Activated CD8-positive, alpha-beta memory T cell treated with anti-CD3 and anti-CD28 coated beads, Interleukin-2, amount 50 U/mL, for 24 hours (primary cell): ENCODE measurements around the gene ACTMAP.
"Not testable (repeated sequence)": the region's sequence is repeated elsewhere in the genome, so short reads cannot be mapped to it uniquely, and the experiment has no call there.

Experiments
- DNase-seq: peaks from one replicate; pipeline ENCODE4 v3.0.0-alpha.2; 2020; ENCODE audit errors: extremely low read depth

ACTMAP gene, protein sequence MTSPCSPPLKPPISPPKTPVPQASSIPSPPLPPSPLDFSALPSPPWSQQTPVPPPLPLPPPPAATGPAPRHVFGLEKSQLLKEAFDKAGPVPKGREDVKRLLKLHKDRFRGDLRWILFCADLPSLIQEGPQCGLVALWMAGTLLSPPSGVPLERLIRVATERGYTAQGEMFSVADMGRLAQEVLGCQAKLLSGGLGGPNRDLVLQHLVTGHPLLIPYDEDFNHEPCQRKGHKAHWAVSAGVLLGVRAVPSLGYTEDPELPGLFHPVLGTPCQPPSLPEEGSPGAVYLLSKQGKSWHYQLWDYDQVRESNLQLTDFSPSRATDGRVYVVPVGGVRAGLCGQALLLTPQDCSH

GRCh38 chr19:40750058-40750873, at the start of gene ACTMAP:
Gene ACTMAP, minus strand, starts transcription at chr19:40750477. Its CDS starts 674 bp downstream, at chr19:40749803.
- peak; percentile 99 for DNase-seq

DNA sequence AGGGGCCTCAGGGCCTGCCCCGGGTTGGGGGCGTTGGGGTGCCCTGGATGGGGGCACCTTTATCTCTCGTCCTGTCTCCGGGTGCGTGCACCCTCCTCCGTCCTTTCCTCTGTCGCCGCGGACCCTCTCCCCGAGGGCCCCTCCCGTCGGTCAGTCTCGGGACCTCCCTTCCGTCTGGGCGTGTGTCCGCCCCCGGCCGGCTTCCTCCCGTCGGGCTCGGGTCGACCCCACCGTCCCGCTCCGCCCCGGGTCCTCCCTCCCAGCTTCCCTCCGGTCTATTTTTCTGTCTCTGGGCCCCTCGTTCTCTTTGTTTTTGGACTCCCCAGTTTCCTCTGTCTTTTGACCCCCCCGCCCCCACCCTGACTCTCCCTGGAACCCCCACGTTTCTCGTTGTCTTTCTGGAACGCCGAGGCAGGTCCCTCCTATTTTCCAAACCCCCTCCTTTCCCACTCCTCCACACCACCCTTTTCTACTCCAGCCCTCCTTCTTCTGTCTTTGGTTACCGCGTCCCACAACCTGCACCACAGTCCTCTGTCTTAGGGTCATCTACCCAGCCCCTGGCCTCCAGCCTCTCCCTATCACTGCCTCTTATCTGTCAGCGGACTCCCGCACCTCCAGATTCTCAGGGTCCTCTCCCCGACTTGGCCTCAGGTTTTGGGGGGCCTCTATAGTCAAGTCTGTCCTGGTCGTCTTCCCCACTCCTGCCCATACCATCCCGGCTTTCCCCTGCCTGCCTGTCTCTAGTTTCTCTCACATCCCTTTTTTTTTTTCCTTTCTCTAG, 49.5 kb upstream of the ACTMAP start:
- no peak for DNase-seq

DNA sequence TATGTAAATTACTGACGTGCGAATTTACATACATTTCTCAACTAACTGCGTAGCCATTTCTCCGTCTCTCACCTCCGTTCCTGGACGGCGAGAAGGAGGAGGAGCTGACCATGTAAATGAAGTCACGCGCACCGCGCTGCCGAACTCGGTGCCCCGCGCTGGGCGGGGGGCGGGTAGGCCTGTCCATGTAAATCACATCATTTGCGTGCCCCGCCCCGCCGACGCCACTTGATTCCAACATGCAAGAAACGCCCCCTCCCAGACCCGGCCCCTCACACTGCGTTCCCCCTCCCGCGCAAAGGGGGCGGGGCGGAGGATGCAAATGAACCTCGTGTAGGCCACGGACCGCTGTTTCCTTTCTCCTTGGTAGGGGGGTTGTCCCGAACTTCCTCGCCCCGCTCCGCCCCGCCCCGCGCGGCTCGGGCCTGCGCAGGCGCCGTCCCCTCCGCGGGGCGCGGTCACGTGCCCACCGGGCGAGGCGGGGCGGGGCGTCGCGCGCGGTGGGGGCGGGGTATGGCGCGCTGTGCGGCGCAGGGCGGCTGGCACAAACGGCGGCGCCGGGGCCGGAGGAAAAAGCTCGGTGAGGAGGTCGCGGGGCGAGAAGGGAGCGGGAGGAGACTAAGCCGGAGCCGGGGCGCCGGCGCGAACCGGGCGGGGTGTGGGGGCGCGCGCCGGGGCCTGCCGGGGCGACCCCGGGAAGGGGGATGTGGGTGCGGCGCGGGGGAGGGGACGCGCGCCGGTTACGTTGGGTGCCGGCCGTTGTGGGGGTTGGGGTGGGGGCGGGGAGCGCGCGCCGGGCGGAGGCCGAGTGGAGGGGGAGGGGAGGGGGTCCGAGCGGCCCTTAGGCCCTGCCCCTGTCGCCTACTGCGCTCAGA, 48.6 kb upstream of the ACTMAP start, which contains the start of gene EGLN2:
EGLN2 (plus strand) TSS at position 509 of the 875 bp plus-strand sequence. CDS start 1,382 bp downstream, outside the sequence.
- peak; percentile 100 for DNase-seq

DNA sequence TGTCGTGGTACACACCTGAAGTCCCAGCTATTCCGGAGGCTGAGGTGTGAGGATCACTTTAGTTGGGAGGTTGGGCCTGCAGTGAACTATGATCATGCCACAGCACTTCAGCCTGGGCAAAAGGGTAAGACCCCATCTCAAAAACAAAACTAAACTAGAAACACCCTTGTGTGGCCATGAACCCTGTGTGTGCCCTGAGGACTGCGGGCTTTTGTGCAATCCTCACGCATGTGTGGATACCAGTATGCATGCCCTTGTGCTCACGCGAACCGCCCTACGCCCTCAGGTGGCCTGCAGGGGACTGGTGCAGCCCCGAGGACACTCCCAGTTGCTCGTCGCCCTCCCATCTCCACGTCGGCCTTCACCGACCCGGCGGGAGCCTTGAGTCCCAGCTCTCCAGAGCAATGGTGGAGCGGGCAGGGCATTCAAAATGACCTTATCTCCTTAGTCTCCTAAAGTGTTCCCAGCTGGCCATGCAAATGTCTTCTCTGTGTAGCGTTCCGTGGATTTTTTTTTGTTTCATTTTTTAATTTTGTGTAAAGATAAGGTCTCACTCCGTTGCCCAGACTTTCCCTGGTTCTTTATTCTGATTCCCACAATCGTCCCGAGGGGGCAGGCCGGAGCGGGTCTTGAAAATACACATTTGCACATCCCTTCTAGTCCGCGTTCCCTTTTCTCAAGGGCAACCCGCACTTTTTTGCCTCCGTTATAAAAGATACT, 47.8 kb upstream of the ACTMAP start:
- DNase-seq, result no peak

DNA sequence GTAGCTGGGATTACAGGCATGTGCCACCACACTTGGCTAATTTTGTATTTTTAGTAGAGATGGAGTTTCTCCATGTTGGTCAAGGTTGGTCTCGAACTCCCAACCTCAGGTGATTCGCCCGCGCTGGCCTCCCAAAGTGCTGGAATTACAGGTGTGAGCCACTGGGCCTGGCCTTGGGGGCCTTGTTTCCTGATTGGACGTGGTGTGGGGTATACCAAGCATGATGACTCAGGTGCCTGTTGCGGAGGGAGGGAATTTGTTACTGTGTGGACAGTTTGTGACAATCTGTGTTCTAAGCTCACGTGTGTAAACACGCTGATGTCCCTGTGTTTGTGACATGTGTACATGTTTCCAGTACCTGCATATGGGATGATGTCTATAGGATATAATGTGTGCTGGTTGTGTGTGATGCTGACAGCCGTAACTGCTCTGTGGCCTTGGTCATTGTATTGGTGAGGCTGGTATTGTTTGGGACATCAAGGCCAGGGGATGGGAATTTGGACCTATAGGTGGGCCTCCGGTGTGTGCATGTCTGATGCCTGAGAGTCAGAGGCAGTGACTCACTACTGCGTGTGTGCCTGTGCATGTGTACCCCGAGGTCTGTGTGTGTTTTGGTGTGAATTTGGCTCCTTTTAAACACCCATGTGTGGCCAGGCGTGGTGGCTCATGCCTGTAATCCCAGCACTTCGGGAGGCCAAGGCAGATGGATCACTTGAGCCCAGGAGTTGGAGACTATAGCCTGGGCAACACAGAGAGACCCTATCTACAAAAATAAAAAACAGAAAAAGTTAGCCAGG, 47.1 kb upstream of the ACTMAP start:
- no peak for DNase-seq

GRCh38 chr19:40791996-40792395, 41.7 kb upstream of the ACTMAP start:
- DNase-seq, result no peak

- DNase-seq, result no peak
Observed at GRCh38 chr19:40791349-40791748, 41.1 kb upstream of the ACTMAP start.

DNA sequence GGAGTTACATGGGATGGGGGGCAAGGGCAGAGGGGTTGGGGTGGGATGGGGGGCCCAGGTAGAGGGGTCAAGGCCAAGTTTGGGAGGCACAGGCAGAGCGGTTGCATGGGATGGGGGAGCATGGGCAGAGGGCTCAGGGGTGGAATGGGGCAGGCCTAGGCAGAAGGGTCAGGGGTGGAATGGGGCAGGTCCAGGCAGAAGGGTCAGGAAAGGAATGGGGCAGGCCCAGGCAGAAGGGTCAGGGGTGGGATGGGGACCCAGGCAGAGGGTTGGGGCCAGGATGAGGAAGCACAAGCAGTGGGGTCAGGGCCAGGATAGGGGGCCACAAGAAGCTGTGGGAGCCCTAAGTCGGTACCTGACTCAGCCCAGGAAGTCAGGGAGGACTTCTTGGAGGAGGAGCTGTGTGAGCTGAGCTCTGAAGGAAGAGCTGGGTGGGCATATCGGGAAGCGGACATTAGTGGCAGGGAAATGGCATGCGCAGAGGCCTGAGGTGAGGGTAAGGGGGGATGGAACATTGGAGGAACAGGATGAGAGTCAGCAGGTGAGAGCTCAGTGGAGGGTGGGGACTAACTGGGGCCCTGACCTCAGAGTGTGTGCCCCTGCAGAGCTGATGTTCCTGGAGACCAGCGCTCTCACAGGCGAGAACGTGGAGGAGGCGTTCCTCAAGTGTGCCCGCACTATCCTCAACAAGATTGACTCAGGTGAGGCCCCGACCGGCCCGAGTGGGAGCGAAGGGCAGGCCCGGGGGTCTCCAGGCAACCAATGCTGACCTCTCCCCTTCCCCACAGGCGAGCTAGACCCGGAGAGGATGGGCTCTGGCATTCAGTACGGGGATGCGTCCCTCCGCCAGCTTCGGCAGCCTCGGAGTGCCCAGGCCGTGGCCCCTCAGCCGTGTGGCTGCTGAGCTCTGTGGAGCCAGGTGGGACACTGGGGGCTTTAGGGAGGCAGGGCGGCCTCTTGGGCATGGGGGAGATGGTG, 36.1 kb upstream of the ACTMAP start:
- no peak for DNase-seq

- no peak for DNase-seq
Observed at GRCh38 chr19:40785526-40785925, 35.2 kb upstream of the ACTMAP start.

DNA sequence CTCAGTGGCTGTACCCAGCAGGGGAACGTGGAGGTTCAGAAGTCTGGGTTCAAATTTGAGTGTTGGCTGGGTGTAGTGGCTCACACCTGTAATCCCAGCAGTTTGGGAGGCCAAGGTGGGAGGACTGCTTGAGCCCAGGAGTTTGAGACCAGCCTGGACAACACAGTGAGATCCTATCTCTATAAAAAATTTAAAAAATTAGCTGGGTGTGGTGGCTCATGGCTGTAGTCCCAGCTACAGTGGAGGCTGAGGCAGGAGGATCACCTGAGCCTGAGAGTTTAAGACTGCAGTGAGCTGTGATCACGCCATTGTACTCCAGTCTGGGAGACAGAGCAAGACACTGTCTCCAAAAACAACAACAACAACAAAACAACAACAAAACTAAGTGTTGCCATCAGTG, 33.9 kb upstream of the ACTMAP start:
- DNase-seq, result not testable (repeated sequence)

DNA sequence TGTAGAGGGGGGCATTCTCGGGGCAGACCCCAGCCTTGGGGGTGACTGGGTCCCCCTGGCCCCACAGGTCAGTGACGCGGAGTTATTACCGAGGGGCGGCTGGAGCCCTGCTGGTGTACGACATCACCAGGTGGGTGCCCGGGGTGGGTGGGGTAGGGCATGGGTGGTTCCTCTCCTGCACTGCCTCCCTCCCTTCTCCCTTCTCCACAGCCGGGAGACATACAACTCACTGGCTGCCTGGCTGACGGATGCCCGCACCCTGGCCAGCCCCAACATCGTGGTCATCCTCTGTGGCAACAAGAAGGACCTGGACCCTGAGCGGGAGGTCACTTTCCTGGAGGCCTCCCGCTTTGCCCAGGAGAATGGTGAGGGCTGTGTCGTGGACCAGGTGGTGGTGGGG, 33.4 kb upstream of the ACTMAP start:
- no peak for DNase-seq

DNA sequence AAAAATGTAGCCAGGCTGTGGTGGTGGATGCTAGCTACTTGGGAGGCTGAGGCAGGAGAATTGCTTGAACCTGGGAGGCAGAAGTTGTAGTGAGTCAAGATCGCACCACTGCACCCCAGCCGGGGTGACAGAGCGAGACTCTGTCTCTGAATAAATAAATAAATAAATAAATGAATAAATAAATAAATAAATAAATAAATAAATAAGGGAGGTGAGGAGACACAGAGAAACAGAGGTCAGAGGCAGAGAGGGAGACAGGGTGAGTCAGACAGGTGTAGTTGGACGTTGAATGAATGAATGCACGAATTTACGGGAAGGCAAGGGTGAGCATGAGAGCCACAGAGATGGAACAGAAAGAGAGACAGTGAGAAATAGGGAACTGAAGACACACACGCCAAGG, 30.9 kb upstream of the ACTMAP start:
- no peak for DNase-seq

- no peak for DNase-seq
Observed at GRCh38 chr19:40780582-40780981, 30.3 kb upstream of the ACTMAP start.

DNA sequence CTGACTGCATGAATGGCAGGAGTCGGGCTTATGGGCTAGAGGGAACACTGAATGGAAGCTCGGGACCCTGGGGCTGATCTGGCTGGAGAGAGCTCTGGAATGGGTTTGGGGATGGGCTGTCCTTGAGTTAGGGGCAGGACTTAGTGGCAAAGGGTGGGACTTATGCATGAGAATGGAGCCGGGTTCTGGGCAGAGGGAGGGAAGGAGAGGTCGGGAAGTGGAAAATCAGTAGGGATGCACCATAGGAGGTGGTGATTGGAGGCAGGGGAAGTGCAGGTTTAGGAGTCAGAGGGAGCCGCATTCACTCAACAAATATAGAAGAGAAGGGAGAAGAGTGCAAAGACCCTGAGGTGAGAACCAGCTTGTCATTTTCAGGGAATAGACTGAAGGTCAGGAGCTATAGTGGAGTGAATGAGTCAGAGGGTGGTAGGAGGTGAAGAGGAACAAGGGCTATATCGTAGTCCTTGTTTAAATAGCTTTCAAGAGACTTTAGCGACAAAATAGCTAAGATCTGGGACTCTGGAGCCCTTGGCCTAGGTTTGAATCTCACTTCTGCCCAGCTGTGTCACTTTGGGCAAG, 28.5 kb upstream of the ACTMAP start:
- no peak for DNase-seq

- peak; percentile 100 for DNase-seq
Observed at GRCh38 chr19:40777937-40778705, 27.8 kb upstream of the ACTMAP start, which contains the start of gene RAB4B. Gene RAB4B, plus strand, starts transcription at chr19:40778247. Its CDS starts 129 bp downstream, at chr19:40778376.

DNA sequence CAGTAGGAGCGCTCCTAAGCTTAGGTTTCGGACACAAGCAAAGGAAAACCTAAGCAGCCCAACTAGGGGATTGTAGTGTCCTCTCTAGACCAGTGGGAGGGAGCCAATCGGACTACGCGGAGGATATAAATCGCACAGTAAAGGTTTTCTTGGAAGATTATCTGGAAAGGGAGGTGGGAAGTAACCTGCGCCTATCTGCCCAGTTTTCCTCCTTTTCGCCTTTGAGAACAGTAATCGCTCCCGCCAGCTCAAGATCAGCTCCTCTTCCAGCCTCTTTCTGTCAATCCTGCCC, 27.3 kb upstream of the ACTMAP start:
- no peak for DNase-seq

- DNase-seq, result peak; percentile 87
Observed at GRCh38 chr19:40776932-40777644, 26.8 kb upstream of the ACTMAP start.
